ENCODE data around the gene ACMSD.

- TF ChIP-seq SMC3 (conservative IDR thresholded peaks at IDR 0.05; ENCODE audit: poor library complexity) (no peak), EP300 (conservative IDR thresholded peaks at IDR 0.05; ENCODE audit: poor library complexity, severe bottlenecking) (no peak), POLR2AphosphoS5 (IDR thresholded peaks at IDR 0.05) (no peak), CTCF (IDR thresholded peaks at IDR 0.05; ENCODE audit: poor library complexity, severe bottlenecking) (no peak)
These were observed 28.2 kb downstream of the ACMSD start for GRCh38 chr2:134866498-134867099.

Data from neural cell (in vitro differentiated cells).